HG03521 (cell line): ENCODE measurements around the gene RPL13A.

Experiments used
- ATAC-seq: cut with Tn5 transposase; IDR thresholded peaks from one replicate; pipeline ENCODE4 v1.9.1; 2021; ENCODE audit warnings: mild to moderate bottlenecking, moderate library complexity; ENCODE audit not compliant: unreplicated experiment

Gene RPL13A

DNA sequence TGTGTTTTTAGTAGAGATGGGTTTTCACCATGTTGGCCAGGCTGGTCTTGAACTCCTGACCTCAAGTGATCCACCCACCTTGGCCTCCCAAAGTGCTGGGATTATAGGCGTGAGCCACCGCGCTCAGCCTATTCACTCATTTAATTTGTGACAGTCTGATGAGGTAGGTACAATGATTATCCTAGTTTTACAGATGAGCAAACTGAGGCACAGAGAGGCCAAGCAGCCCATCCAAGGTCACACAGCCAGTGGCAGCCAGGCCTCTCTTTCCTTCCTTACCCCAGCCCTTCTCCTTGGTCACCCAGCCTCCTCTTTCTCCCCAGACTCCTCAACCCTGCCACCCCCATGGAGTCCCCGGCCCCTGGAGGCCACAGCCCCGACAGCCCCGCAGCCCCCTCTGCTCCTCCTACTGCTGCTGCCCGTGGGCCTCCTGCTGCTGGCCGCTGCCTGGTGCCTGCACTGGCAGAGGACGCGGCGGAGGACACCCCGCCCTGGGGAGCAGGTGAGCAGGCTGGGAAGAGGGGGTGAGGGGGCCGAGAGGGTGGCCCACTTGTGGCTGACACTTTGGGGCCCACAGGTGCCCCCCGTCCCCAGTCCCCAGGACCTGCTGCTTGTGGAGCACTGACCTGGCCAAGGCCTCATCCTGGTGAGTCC lies 7.3 kb upstream of the RPL13A start:
- ATAC-seq: no peak

DNA sequence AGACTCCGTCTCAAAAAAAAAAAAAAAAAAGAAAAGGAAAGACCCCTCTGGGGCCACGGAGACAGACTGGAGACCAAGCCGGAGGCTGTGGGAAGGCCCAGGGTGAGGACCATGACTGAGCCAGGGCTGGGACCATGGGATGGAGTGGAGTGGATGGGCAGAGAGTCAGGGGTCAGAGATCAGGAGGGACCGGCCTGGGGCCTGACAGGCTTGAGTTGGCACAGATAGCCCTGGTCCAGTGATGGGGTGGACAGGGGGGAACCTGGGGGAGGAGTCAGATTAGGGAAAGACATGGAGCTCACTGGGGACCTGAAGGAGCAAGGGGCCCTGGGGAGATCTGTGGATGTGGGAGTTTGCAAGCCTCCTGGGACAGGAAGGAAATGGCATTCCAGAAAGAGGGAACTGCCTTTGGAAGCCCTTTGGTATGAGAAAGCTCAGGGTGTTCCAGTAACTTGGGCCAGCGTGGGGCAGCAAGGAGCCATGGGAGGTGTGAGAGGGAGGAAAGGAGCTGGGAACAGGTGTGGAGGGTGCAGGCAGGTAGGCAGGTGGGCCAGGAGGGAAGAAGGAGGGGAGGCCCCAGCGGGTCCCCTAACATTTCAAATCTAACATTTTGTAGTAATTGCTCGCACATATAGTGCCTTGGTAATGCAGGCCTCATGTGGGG lies 6.3 kb upstream of the RPL13A start:
- no peak for ATAC-seq

DNA sequence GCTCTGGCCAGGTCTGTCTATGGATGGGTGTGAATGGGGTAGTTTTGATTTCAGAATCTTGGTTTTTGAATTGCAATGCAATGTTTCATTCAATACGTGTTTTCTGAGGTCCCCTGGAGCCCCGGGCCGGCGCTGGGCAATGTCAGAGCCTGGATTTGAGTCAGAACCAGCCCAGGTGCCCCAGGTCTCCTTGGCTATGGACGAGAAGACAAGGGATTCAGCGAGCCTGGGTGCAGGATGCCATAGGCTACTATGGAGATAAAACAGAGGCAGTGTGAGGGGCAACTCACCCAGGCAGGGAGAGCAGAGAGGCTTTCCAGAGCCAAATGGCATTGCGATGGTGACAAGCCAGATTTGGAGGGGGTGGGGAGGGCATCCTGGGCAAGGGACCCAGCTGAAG lies 1.2 kb upstream of the RPL13A start:
- ATAC-seq: no peak

DNA sequence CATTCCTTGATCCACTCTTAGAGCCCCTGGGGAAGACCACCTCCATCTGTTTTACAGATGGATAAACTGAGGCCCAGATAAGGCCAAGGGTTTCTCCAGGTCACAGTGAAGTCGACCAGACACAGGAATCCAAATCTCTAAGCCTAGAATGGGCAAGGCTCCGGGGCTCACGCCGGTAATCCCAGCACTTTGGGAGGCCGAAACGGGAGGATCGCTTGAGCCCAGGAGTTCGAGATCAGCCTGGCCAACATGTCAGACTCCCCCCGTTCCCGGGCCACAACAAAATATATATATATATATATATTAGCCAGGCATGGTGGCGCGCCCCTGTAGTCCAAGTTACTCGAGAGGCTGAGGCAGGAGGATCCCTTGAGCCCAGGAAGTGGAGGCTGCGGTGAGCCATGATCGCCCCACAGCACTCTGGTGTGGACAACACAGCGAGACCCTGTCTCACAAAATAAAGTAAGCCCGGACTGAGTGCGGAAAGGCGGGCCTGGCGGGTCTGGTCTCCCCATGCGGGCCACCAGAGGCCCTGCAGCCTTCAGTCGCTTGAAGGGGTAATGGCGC lies 615 bp upstream of the RPL13A start:
- no peak for ATAC-seq

DNA sequence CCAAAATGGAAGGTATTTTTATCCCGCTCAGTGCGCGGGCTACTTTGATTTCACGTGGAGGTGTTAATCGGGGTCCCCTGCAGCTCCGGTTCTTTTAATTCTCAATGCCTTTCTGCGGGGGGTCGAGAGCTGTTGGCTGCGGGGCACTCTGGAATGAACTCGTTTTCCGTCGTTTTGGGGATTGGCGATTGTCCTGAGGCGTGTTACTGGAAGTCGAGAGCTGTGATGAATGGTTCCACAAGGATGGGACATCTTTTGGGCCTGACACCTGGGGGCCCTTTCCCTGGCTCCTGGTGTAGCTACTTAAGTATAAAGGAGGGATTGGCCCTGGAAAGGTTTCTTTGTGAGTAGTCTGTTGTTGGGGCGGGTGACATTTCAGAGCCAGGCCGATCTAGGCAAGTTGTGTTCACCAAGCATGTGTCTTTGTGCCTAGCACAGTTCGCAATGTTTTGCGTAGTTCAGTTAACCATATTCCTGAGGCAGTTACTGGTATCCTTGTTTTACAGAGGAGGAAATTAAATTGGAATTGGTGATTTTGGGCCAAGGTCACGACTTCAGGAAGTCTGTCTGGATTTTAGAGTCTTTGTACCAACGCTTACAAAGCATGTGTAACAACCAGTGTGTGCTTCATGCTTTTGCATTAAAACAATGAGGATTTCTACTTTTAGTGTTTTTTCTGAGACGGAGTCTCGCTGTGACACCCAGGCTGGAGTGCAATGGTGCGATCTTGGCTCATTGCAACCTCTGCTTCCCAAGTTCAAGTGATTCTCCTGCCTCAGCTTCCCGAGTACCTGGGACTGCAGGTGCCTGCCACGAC lies 846 bp downstream of the RPL13A start:
- no peak for ATAC-seq

DNA sequence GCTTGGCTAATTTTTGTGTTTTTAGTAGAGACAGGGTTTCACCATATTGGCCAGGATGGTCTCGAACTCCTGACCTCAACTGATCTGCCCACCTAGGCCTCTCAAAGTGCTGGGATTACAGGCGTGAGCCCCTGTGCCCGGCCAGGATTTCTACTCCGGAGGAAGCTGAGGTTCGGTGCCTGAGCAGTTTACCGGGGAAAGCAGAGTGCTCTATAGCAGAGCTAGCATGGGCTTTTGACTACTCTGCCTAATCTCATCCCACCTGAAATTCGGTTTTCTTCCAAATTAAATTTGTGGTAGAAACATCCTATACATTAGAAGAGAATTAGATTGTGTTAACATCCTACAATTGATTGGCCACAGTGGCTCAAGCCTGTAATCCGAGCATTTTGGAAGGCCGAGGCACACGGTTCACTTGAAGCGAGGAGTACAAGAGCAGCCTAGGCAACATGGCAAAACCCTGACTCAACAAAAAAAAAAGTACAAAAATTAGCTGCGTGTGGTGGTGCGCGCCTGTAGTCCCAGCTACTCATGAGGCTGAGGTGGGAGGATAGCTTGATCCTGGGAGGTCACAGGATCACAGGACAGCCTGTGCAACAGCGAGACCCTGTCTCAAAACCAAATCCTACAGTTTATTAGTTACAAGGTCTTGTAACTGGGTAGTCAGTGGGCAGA lies 1.6 kb downstream of the RPL13A start:
- no peak for ATAC-seq

DNA sequence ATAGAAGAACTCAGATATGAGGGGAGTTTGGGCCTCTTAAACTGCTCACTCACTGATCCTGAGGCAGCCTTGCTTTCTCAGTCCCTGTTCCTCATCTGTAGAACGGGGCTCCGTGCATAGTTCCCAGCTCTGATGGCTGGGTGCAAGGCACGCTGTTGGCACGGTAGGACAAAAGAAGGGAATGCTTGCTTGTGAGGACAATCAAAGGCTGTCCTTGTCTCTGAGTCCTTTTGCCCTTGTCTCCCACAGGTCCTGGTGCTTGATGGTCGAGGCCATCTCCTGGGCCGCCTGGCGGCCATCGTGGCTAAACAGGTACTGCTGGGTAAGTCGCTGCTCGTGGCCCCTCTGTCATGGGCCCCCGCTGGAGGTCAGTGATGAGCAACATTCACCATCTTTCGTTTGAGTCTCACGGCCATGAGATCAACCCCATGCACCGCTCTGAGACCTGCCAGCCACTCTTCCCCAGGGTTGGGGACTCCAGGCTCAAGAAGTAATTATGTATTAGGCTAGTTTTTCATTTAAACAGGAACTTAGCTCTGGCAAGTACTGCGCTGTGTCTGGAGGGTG lies 2.3 kb downstream of the RPL13A start:
- ATAC-seq: no peak

DNA sequence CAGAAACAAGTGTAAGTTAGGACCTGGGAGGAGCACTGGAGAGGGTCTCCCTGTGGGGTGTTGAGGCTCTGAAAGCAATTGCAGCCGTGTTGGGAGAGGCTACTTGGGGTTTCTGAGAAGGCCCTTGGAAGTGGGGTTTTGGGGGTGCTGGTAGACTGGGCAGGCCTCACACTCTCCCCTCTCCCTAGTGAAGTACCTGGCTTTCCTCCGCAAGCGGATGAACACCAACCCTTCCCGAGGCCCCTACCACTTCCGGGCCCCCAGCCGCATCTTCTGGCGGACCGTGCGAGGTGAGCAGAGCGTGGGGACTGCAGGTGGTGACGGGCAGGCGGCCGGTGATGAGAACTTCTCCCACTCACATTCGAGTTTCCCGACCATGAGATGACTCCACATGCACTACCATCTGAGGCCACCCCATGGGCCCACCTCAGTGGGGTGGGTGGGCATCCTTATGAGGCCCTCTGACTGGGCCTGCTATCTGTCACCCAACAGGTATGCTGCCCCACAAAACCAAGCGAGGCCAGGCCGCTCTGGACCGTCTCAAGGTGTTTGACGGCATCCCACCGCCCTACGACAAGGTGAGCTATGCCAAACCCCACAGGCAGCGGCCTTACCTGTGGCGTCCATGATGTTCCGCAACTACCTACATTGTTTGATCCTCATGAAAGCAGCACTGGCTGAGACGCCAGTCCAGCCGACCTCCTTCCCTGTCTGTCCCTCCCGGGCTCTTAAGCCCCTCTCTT lies 3.0 kb downstream of the RPL13A start:
- ATAC-seq: no peak

DNA sequence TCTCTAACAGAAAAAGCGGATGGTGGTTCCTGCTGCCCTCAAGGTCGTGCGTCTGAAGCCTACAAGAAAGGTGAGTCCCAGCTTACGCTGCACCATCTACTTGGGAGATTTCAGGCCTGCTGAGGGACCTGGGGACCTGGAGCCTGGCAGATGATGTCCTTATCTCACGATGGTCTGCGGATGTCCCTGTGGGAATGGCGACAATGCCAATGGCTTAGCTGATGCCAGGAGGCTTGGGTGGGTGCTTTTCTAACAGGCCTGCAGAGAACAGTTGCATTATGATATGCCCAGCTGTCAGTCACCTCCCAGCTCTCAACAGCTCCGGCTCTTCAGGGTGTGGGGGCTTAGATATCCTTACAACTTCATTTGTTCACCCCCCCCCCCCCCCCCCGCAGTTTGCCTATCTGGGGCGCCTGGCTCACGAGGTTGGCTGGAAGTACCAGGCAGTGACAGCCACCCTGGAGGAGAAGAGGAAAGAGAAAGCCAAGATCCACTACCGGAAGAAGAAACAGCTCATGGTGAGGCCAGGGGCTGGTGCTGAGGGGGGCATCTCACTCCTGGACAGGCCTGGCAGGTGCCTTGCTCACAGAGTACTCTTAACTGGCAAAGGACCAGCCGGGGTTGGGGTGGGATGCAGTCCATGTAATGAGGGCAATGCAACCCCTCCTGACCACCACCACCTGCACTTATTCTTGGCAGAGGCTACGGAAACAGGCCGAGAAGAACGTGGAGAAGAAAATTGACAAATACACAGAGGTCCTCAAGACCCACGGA lies 3.8 kb downstream of the RPL13A start:
- no peak for ATAC-seq

DNA sequence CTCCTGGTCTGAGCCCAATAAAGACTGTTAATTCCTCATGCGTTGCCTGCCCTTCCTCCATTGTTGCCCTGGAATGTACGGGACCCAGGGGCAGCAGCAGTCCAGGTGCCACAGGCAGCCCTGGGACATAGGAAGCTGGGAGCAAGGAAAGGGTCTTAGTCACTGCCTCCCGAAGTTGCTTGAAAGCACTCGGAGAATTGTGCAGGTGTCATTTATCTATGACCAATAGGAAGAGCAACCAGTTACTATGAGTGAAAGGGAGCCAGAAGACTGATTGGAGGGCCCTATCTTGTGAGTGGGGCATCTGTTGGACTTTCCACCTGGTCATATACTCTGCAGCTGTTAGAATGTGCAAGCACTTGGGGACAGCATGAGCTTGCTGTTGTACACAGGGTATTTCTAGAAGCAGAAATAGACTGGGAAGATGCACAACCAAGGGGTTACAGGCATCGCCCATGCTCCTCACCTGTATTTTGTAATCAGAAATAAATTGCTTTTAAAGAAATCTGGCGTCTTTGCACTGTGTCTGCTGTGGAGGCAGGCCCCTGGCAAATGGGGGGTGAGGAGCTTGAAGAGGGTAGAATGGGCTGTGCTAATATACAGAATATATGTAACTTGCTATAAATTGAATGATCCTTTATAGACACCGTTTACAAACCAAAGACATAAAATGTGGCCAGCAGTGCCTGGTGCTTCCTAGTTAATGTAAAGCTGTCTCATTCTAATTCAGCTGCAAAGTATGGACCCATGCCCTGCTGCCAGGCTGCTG lies 4.6 kb downstream of the RPL13A start:
- no peak for ATAC-seq

DNA sequence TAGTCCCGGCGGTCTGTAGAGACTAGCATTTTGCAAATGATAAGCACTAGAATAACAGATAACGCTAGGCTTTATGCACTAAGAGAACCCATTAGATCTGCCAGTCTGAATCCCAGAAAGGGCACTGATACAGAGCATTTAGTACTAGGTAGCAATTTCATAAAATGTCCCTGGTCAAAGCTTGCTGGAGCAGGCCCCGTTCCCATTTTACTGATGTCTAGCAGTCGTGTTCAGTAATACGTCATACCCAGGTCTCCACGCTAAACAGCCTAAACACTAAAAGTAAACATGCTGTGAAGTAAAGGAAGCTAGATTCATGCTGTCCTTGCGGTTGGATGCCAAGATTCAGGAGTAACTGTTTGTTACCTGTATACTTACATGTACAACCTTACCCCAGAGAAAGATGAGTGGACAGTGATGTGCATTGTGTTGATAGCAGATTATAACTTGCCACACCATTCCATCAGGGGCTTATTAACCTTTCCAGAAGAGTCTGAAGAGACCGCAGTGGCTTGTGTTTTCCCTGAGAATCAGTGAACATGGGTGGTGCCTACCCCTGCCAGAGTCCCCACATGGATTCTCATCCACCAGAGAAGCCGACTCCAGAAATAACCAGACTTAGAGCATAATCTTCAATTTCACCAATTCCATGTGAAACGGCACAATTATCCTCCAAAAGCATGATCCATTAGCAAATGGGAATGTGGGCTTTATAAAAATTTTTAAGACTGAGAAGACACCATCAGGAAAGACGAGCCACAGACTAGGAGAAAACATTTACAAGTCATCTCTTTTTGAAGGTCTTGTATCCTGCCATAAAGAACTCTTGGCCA lies 5.4 kb downstream of the RPL13A start:
- no peak for ATAC-seq

DNA sequence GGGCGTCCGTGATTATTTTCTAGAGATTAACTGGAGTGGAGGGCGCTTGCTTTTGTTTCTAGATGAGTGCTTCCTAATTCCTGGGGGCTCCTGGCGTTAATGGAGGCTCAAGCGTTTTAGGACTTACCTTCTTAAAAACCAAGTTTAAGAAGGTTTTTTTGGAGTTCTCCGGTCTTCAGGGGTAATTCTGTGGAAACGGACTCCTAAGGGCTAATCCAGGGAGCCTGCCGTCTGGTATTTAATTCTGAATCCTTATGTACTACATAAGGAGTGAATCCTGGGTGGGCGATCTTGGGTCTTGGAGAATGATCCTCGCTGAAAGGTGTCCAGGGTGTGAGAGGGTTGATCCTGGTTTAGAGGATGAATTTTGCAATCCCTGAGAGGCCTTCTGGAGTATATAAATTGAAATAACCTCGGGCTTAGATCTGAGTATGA lies 9.2 kb downstream of the RPL13A start:
- no peak for ATAC-seq

DNA sequence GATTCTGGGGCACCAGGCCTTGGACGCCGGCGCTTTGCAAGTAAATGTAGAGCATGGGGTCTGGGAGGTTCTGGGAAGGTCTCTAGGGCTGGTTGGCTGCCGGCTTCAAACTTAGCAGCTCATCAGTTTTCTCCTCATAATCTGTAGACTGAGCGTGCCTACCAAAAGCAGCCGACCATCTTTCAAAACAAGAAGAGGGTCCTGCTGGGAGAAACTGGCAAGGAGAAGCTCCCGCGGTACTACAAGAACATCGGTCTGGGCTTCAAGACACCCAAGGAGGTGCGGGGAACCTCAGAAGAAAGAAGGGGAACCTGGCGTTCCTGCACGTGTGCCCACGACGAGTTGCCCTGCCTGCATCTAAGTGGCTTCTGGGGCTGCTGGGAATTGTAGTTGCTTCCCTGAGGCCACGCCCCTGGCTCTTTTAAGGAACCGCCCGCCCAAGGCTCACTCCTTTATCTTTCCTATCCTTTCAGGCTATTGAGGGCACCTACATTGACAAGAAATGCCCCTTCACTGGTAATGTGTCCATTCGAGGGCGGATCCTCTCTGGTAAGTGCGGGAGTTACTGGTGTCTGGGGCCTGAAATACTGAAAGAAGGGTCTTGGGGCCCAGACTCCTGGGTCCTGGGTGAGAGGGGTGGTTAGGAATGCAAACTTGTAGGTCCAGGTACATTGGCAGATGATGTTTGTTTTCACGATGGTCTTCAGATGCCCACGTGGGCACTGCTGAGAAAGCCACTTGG lies 9.8 kb downstream of the RPL13A start:
- ATAC-seq: no peak

DNA sequence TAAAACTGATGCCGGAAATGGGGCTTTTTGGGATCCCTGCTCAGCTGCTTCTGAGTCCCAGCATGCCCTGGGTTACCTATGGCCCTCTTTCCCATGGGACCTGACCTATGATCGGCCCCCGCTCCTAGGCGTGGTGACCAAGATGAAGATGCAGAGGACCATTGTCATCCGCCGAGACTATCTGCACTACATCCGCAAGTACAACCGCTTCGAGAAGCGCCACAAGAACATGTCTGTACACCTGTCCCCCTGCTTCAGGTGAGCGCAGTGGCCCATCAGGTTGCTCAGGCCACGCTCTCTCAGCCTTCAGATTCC lies 10.3 kb downstream of the RPL13A start:
- ATAC-seq: no peak

DNA sequence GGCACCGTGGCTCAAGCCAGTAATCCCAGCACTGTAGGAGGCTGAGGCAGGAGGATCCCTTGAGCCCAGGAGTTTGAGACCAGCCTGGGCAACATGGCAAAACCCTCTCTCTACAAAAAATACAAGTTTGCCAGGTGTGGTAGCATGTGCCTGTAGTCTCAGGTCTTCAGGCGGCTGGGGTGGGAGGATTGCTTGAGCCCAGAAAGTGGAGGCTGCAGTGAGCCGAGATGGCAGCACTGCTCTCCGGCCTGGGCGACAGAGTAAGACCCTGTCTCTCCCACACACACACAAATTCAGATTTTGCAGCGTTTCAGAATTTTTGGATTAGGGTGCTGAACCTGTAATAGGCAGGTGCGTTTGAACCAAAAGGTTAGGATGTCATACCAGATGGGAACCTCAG lies 11.1 kb downstream of the RPL13A start:
- no peak for ATAC-seq

DNA sequence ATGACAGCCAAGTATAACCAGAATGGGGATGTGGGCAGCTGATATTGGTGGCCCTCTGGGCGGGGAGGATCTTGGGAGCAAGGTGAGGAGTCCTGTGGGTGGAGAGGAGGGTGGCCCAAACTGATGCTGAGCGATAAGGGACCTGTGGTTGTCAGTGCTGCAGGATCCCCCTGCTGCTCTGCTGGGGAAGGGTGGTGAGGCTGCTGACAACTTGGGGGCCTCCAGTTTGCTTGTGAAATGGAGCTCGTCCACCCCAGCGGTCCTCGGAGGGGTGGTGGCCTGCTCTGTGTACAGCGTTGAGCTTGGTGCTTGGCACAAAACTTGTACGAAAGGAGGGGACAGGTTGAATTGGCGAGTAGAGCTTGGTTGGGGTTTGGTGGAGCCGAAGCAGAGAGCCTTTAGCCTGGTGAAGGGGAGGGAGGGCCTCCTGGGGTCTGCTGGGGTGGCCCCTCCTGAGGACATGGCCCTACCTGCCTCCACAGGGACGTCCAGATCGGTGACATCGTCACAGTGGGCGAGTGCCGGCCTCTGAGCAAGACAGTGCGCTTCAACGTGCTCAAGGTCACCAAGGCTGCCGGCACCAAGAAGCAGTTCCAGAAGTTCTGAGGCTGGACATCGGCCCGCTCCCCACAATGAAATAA lies 11.7 kb downstream of the RPL13A start:
- no peak for ATAC-seq
